ENCODE measurements around the gene FCGBP. TPM values are rescaled to one million over a fixed set of nuclear protein-coding genes. Genes with fewer than 3 reads are reported as not detected.

FCGBP gene
- total RNA-seq, 1 donor from 2014 or later: 2.5 TPM

DNA sequence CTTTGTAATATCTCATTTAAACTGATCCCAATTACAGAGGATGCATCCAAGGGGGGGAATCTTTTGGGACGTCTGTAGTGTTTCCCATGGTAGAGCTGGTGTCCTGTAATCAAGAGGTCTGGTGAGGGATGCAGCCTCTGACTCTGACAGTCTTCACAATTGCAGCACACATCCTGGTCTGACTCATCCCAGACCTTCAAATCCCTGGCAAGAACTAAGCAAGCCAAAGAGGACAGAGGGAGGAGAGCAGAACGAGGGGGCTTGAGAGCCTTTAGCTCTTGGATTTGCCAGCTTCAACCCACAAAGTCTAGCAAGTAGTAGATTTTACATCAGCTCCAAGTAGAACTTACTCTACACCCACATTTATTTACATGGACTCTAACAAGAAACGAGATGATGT lies 17.3 kb upstream of the FCGBP start:
- Mint-ChIP-seq H3K27me3 (ENCODE audit: low read depth) (no peaks in the 10 kb centered on the region), H3K4me1 (peaks cover 9% of the 10 kb centered on the region), H3K27ac (no peak overlapping the region), H3K9me3 (no peaks in the 10 kb centered on the region), H3K36me3 (no peaks in the 10 kb centered on the region), H3K4me3 (no peak overlapping the region)
- TF ChIP-seq, protein P1, sequence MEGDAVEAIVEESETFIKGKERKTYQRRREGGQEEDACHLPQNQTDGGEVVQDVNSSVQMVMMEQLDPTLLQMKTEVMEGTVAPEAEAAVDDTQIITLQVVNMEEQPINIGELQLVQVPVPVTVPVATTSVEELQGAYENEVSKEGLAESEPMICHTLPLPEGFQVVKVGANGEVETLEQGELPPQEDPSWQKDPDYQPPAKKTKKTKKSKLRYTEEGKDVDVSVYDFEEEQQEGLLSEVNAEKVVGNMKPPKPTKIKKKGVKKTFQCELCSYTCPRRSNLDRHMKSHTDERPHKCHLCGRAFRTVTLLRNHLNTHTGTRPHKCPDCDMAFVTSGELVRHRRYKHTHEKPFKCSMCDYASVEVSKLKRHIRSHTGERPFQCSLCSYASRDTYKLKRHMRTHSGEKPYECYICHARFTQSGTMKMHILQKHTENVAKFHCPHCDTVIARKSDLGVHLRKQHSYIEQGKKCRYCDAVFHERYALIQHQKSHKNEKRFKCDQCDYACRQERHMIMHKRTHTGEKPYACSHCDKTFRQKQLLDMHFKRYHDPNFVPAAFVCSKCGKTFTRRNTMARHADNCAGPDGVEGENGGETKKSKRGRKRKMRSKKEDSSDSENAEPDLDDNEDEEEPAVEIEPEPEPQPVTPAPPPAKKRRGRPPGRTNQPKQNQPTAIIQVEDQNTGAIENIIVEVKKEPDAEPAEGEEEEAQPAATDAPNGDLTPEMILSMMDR (IDR thresholded peaks at IDR 0.05; ENCODE audit: unreplicated experiment): no peak
- DNase-seq (ENCODE audit: low spot score in 2 of 2, unreplicated experiment in 2 of 2): peak in 1 of 2 experiments; percentile 2

DNA sequence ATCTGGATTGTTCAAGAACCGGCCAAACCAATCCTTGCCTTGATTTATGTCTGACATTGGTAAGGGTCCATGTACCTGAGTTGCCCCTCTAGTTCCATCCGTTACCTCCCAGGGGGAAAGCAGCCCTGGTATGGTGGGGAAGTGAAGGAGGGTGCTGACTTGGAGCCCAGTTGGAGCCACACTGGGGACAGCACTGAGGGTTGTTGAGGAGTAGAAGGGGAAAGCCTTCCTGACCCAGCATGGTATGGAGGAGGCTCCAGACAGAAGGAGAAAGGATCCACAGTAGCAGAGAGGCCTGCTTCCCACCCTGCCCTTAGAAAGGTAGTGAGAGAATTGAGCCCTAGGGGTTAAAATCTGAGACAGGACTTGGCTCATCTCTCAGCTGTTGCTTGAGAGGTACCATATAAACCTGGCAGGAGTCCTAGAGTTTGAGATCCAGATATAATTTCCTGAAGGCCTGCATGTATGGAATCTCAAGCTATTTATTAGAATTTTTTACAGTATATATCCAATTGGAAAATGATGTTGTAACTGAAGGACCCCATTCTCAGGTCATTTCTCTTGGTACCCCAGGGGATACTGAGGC lies 16.7 kb upstream of the FCGBP start:
- peaks cover 9% of the 10 kb centered on the region for H3K4me1 Mint-ChIP-seq
- no peaks in the 10 kb centered on the region for H3K27me3 Mint-ChIP-seq (ENCODE audit: low read depth)
- peak in 1 of 2 experiments; percentile 6 for DNase-seq (ENCODE audit: low spot score in 2 of 2, unreplicated experiment in 2 of 2)
- TF ChIP-seq, protein P1 (IDR thresholded peaks at IDR 0.05; ENCODE audit: unreplicated experiment): no peak
- H3K36me3 Mint-ChIP-seq: no peaks in the 10 kb centered on the region
- H3K4me3 Mint-ChIP-seq: no peak overlapping the region
- H3K9me3 Mint-ChIP-seq: no peaks in the 10 kb centered on the region
- no peak overlapping the region for H3K27ac Mint-ChIP-seq

DNA sequence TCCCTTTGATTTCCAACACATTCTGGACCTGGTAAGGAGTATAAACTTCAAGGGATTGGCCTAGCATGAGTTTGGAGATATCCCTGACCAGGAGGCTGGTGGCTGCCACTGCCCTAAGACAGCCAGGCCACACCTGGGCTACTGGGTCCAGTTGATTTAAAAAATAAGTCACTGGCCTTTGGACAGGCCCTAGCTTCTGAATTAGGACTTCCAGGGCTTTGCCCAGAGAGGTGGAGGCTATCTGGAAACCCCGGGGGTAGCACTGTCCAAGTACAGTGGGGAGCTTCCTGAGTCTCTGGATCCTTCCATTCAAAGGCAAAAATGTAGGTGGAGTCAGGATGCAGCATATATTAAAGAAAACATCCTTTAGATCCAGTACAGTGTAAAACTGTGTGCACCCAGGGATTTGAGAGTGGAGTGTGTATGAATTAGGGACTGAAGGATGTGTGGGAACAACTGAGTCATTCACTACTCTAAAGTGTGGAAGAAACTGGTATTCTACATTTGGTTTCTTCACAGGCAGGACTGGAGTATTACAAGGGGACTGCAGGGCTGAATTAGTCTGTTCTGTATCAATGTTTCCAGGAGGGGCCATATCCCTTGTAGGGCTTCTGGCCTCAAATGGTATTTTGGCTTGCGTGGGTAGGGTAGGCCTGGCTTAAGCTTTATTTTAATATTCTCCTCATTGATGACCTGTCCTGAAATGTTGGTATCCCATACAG lies 14.8 kb upstream of the FCGBP start:
- H3K36me3 Mint-ChIP-seq: no peaks in the 10 kb centered on the region
- peak in 1 of 2 experiments; percentile 16 for DNase-seq (ENCODE audit: low spot score in 2 of 2, unreplicated experiment in 2 of 2)
- no peak overlapping the region for H3K27ac Mint-ChIP-seq

DNA sequence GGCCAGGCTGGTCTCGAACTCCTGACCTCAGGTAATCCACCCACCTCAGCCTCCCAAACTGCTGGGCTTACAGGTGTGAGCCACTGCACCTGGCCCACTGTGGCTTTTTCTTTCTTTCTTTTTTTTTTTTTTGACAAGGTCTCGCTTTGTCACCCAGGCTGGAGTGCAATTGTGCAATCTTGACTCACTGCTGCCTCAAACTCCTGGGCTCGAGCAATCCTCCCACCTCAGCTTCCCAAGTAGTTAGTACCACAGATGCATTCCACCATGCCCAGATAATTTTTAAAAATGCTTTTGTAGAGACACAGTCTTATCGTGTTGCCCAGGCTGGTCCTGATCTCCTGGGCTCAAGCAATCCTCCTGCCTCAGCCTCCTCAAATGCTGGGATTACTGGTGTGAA lies 12.1 kb upstream of the FCGBP start:
- Mint-ChIP-seq H3K27ac (no peak overlapping the region), H3K9me3 (no peaks in the 10 kb centered on the region), H3K4me1 (peaks cover 21% of the 10 kb centered on the region), H3K4me3 (no peak overlapping the region), H3K36me3 (no peaks in the 10 kb centered on the region), H3K27me3 (ENCODE audit: low read depth) (no peaks in the 10 kb centered on the region)
- TF ChIP-seq, protein P1 (IDR thresholded peaks at IDR 0.05; ENCODE audit: unreplicated experiment): no peak
- DNase-seq (ENCODE audit: low spot score in 2 of 2, unreplicated experiment in 2 of 2): no peak

More for the DNA sequence above, 14.8 kb upstream of the FCGBP start:
- Mint-ChIP-seq H3K9me3 (no peaks in the 10 kb centered on the region), H3K4me3 (no peak overlapping the region), H3K4me1 (peaks cover 11% of the 10 kb centered on the region), H3K27me3 (ENCODE audit: low read depth) (no peaks in the 10 kb centered on the region)
- TF ChIP-seq, protein P1 (IDR thresholded peaks at IDR 0.05; ENCODE audit: unreplicated experiment): no peak

DNA sequence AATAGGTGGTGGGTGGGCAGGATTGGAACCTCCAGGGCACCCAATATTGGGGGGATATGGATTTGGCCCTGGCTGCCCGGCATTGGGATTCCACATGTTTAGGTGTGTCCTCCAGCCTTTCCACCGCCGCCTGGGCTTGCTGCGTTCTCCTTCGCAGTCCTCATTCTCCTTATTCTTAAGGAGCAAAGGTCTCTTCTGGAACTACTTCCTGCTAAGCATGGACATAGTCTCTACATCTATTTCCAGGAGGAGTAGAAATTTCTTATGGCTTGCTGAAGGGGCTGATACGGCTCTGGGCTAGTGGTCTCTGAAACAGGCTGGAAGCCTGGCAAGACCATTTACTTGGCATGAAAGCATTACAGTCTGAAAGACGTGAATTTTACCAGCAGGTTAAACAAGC lies 9.2 kb upstream of the FCGBP start:
- H3K4me3 Mint-ChIP-seq: no peak overlapping the region
- no peak for DNase-seq (ENCODE audit: low spot score in 2 of 2, unreplicated experiment in 2 of 2)
- peaks cover 27% of the 10 kb centered on the region for H3K4me1 Mint-ChIP-seq
- peaks cover 4% of the 10 kb centered on the region for H3K36me3 Mint-ChIP-seq
- H3K27me3 Mint-ChIP-seq (ENCODE audit: low read depth): no peaks in the 10 kb centered on the region
- peaks cover 18% of the 10 kb centered on the region for H3K9me3 Mint-ChIP-seq
- no peak overlapping the region for H3K27ac Mint-ChIP-seq
- TF ChIP-seq, protein P1 (IDR thresholded peaks at IDR 0.05; ENCODE audit: unreplicated experiment): no peak
